Gastrocnemius medialis (tissue), 4 donors: ENCODE data around the gene GNG10.

Experiments used
- POLR2A ChIP-seq, 2 donors: fragments of 450-650 bp; IDR thresholded peaks; one replicate each; pipeline ENCODE4 v1.6.1; 2017; ENCODE audit warnings: antibody characterized with exemption in 2 of 2, mild to moderate bottlenecking in 2 of 2, moderate library complexity in 2 of 2
- TF ChIP-seq, protein P1 (sequence below), 5 experiments: fragments of 450-650 bp in 3 of 5; fragments of 200-600 bp in 2 of 5; sonication (generic) in 2 of 5; IDR thresholded peaks in 4 of 5; conservative IDR thresholded peaks in 1 of 5; 1 replicate in 4 of 5; 2 replicates in 1 of 5; pipeline ENCODE4 v1.5.1; 2016 to 2019; ENCODE audit warnings: antibody characterized with exemption in 5 of 5, mild to moderate bottlenecking in 3 of 5, moderate library complexity in 3 of 5

- TF ChIP-seq, protein P1, sequence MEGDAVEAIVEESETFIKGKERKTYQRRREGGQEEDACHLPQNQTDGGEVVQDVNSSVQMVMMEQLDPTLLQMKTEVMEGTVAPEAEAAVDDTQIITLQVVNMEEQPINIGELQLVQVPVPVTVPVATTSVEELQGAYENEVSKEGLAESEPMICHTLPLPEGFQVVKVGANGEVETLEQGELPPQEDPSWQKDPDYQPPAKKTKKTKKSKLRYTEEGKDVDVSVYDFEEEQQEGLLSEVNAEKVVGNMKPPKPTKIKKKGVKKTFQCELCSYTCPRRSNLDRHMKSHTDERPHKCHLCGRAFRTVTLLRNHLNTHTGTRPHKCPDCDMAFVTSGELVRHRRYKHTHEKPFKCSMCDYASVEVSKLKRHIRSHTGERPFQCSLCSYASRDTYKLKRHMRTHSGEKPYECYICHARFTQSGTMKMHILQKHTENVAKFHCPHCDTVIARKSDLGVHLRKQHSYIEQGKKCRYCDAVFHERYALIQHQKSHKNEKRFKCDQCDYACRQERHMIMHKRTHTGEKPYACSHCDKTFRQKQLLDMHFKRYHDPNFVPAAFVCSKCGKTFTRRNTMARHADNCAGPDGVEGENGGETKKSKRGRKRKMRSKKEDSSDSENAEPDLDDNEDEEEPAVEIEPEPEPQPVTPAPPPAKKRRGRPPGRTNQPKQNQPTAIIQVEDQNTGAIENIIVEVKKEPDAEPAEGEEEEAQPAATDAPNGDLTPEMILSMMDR (IDR thresholded peaks at IDR 0.05 in 4 of 5, conservative IDR thresholded peaks at IDR 0.05 in 1 of 5): no peak
- TF ChIP-seq POLR2A (IDR thresholded peaks at IDR 0.05): no peak
Measured at GRCh38 chr9:111674319-111674718, 12.9 kb downstream of the GNG10 start.
